HS-27A (cell line): ENCODE results near the gene MGAT3.
A peak's percentile ranks its signal among the peaks of the same experiment; 100 is the strongest.
"Not testable (repeated sequence)": the region's sequence is repeated elsewhere in the genome, so short reads cannot be mapped to it uniquely, and the experiment has no call there.

Experiments
- DNase-seq: peaks from one replicate; pipeline ENCODE4 v3.0.0-alpha.2; 2012; ENCODE audit warnings: low read depth, missing footprints

The MGAT3 gene

GRCh38 chr22:39514373-39514973 lies 57.7 kb downstream of the MGAT3 start:
- DNase-seq, result no peak

DNA sequence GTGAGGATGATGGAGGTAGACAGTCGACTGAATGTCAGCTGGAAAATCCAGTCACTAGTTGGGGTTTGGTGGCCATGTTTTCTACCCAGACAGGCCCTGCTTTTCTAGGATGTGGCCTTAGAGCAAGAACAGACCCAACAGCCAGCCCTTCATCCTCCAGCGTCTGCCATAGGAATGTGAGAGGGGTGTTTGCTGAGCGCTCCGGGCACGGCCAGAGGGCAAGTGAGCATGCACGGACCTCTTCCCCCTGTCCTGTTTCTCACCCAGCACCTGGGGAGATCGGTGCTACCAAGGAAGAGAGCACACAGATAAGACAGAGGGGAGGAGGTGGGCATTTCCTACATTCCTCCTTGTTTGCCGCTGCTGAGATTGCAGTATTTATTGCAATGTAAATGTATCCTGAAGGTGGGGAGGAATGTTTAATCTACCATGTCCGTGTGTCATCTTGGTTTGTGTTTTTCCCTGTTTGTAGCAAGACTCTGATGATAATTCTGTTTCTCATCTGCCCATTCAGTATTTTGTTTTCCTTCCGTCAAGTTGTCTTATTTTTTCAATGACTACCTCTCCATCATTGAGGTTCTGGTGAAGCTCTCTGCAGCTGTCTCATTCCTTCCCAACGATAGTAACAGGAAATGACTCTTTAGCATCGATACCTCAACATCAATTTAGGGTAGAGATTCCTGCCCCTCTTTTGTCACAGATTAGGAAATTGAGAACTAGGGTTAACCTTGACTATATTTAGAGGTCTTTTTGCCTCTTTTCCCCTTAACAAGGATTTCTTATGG lies 58.6 kb downstream of the MGAT3 start:
- no peak for DNase-seq

- DNase-seq, result no peak
Observed at GRCh38 chr22:39517470-39517869, 60.7 kb downstream of the MGAT3 start.

DNA sequence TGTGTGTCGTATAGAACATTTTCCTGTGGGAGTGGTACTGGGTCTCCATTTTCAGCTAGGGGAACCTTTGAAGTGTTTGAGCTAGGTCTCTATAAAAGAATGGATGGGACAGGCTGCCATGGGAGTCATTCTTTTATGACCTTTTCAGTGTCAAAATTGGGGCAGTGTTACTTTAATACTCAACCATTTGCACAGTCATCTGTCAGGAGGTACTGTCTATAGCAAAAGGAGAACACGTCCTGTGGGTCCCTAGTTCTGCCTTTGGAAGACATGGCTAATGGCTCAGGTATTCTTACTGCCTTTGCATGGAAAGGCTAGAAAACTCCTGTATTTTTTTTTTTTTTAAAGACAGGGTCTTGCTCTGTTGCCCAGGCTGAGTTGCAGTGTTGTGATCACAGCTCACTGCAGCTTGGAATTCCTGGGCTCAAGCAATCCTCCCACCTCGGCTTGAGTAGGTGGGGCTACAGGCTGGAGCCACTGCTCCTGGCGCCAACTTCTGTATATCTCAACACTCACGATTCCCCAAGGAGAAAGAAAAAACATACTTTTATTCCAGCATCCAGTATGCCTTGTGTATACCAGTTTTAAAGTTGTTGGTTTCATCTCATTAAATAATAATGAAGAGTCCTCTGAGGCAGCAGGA lies 61.5 kb downstream of the MGAT3 start:
- no peak for DNase-seq

GRCh38 chr22:39518996-39519680 lies 62.3 kb downstream of the MGAT3 start:
- no peak for DNase-seq

GRCh38 chr22:39519681-39520225 lies 62.9 kb downstream of the MGAT3 start:
- no peak for DNase-seq

GRCh38 chr22:39520226-39521105 lies 63.7 kb downstream of the MGAT3 start, which contains the start of gene ATF4:
Gene ATF4 (plus strand): TSS chr22:39520562. CDS start chr22:39521446, 884 bp downstream.
- peak; percentile 98 for DNase-seq

- not testable (repeated sequence) for DNase-seq
Observed at GRCh38 chr22:39521106-39521885, 64.5 kb downstream of the MGAT3 start.

- not testable (repeated sequence) for DNase-seq
Observed at GRCh38 chr22:39522091-39522490, 65.3 kb downstream of the MGAT3 start.

- no peak for DNase-seq
Observed at GRCh38 chr22:39522567-39523300, 65.9 kb downstream of the MGAT3 start.

DNA sequence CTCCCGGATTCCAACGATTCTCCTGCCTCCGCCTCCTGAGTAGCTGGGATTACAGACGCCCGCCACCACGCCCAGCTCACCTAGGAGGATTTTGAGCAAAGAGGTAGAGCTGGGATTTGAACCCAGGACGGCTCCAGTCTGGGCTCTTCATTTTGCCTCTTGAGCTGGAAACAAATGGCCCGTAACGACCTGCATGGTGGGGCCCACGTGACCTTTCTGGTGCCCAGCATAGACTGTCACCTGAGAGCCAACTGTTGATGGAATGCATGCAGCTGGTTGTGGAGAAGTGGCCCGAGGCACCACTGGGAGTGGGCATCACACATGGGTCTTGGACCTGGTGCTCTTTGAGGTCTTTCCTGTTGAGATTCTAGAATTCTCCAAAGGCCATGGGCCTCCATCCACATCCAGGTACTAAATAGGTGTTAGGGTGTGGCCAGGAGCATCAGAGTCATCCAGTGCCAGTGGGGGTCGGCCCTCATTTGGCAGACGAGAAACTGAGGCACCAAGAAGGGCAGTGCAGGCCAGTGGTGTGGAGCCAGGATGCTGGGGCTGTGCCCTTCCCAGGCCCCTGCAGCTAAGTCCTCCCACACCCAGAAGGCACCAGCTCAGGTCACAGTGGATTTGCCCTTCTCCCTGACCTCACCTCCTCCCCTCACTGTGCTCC lies 67.4 kb downstream of the MGAT3 start:
- DNase-seq, result no peak

- no peak for DNase-seq
Observed at GRCh38 chr22:39524753-39525657, 68.2 kb downstream of the MGAT3 start.

DNA sequence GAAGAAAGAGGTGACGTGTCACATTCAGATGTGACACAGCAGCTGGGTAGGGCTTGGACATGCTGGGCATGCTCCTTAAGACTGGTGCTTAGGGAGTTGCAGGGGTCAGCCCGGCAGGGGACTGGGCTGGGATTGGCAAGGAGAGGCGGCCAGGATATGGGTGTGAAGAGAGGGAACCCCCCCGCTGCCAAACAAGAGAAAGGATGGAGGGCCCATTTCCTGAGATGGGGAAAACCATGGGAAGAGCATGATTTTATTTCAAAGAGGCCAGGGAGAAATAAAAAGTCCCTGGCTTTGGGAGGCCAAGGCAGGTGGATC lies 68.8 kb downstream of the MGAT3 start:
- no peak for DNase-seq

- no peak for DNase-seq
Observed at GRCh38 chr22:39526736-39527171, 69.9 kb downstream of the MGAT3 start.

GRCh38 chr22:39527481-39527961 lies 70.7 kb downstream of the MGAT3 start:
- DNase-seq, result no peak

DNA sequence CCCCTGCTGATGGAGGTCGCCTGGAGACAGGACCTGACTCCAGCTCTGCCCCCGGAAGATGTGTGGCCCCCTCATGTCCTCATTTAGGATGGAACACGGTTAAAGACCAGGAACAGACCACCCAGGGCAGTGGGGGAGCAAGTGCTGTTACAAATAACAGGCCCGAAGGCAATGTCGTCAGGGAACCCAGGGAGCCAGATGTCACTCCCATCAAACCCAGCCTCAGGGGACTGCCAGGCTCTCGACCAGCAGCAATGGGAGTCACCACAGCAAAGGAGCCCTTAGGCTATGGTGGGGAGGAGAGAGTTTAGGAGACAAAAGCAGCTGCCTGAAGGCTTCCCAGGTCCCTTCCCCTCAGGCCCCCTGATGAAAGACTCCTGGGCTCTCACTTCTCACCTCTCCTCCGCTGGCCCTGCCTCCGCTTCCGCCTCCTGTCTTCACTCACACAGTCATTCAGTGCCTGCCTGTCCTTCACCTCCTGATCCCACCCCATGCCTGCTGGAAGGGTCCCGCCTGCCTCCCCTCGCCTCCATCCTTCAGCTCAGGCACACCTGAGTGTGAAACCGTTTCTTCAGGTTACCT lies 71.4 kb downstream of the MGAT3 start:
- DNase-seq, result no peak

DNA sequence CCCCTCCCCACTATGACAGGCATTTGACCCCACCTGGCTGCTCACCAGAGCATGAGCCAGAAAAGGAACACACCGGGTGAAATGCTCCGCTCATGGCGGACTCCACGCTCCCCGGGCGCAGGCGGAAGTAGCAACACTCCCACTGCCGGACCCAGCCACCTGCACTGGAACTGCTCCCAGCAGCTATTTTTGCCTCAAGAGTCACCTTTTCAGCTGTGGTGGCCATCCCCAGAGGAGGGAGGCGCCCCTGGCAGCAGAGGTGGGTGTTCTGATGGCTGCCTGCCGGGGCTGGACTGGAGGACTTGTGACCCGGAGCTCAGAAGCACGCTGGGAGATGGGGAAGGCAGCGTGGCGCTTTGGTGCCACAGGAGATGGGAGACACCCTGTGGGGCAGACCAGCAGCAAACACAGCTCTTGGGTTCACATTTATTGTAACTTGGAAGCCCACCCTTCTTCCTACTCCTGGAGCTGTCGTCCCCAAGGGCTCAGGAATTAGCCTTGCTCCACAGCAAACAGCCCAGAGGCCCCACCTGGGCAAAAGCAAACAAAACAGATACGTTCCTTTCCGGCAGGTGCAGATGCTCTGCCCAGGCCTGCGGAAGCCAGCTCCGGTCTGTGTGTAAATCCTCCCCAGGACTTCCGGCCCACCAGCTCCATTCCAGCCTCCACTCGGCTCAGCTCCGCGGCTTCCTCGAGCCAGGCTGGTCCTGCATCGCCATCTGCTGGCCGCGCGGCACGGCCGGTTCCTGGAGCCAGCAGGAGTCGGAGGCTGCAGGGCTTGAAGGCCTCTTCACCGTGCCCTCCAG lies 72.1 kb downstream of the MGAT3 start:
- DNase-seq, result no peak
